Measurements from ENCODE around the gene BRSK2. TPM values are rescaled to one million over a fixed set of nuclear protein-coding genes. Genes with fewer than 3 reads are reported as not detected.

BRSK2 gene
- total RNA-seq, 4 donors from 2014 or later = 0.23 to 0.68 TPM; not detected in 2

DNA sequence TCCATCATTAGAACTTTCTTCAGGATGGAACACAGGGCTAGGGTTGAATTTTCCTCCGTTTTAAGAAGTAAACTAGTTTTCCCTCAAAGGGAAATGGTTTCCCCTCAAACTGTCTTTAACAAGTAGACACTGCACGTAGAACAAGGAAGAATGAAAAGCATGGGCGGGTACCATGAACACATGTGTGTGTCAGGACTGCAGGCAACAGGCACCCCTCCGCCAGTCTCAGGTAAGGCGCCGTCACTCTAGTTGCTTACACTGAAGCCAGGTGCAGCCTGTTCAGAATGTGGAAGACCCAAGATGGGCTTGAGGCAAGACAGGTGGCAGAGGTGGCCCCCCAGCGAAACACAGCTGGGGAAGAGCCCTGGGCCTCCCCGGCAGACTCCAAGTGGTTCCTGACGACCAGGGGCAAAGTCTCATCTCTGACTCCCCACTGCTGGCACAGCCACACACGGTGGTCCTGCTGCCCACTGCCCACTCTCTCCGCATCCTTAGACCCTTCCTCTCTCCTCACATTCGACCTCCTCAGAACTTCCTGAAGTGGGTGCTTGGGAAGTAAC, 122.3 kb downstream of the BRSK2 start:
- no peak overlapping the region for H3K4me3 ChIP-seq (ENCODE audit: low read depth, poor library complexity, severe bottlenecking)
- 83 to 85% methylated on average over 12 of the region's 12 CpGs for WGBS, 2 donors
- TF ChIP-seq, protein P1, sequence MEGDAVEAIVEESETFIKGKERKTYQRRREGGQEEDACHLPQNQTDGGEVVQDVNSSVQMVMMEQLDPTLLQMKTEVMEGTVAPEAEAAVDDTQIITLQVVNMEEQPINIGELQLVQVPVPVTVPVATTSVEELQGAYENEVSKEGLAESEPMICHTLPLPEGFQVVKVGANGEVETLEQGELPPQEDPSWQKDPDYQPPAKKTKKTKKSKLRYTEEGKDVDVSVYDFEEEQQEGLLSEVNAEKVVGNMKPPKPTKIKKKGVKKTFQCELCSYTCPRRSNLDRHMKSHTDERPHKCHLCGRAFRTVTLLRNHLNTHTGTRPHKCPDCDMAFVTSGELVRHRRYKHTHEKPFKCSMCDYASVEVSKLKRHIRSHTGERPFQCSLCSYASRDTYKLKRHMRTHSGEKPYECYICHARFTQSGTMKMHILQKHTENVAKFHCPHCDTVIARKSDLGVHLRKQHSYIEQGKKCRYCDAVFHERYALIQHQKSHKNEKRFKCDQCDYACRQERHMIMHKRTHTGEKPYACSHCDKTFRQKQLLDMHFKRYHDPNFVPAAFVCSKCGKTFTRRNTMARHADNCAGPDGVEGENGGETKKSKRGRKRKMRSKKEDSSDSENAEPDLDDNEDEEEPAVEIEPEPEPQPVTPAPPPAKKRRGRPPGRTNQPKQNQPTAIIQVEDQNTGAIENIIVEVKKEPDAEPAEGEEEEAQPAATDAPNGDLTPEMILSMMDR (IDR thresholded peaks at IDR 0.05) = no peak
- no peak for TF ChIP-seq POLR2A (IDR thresholded peaks at IDR 0.05)
- no peak for DNase-seq (ENCODE audit: low spot score in 2 of 2)
- intact Hi-C loops (cut with DNase I; ENCODE audit: low total_unique reads) = loop anchor here (10.0 kb wide), 2 partner anchors 57 to 307 kb away; no protein-coding TSS in a partner anchor

Other genes with a start within 250 kb of the BRSK2 start
- gene MUC5AC, start 232.0 kb upstream of the BRSK2 start, total RNA-seq = under 1 TPM in 3 of 4 donors, not detected in 1; 0.02 to 0.04 (median 0.03) TPM
- gene MUC5B, start 166.9 kb upstream of the BRSK2 start, total RNA-seq = under 1 TPM in 3 of 4 donors, not detected in 1; 0.22 to 0.61 (median 0.29) TPM
- gene TOLLIP, start 80.3 kb upstream of the BRSK2 start, total RNA-seq = 100 to 1,000 TPM; 114 to 167 (median 129) TPM
- 100 to 1,000 TPM in 1 of 4 donors, 10 to 100 TPM in 3; 84.8 to 126 (median 93.8) TPM for gene MOB2, start 96.8 kb downstream of the BRSK2 start, total RNA-seq
- 10 to 100 TPM in 1 of 4 donors, 1 to 10 TPM in 3; 4.0 to 11.6 (median 5.9) TPM for gene DUSP8, start 182.3 kb downstream of the BRSK2 start, total RNA-seq
- gene KRTAP5-1, start 195.3 kb downstream of the BRSK2 start, total RNA-seq = 1 to 10 TPM in 1 of 4 donors, not detected in 3; 8.1 TPM
- gene KRTAP5-2, start 208.4 kb downstream of the BRSK2 start, total RNA-seq = 10 to 100 TPM in 1 of 4 donors, under 1 TPM in 1, not detected in 2; 0.55 to 15.1 TPM
- 10 to 100 TPM in 1 of 4 donors, not detected in 3; 16.2 TPM for gene KRTAP5-3, start 218.5 kb downstream of the BRSK2 start, total RNA-seq
- gene KRTAP5-4, start 232.2 kb downstream of the BRSK2 start, total RNA-seq = 1 to 10 TPM in 1 of 4 donors, not detected in 3; 7.9 TPM
- gene KRTAP5-5, start 239.8 kb downstream of the BRSK2 start, total RNA-seq = 1 to 10 TPM in 1 of 4 donors, not detected in 3; 2.5 TPM